GM18517 (cell line): Measurements from ENCODE around the gene MICAL2.

Source experiments
- ATAC-seq: cut with Tn5 transposase; IDR thresholded peaks from one replicate; pipeline ENCODE4 v1.9.1; 2021; ENCODE audit warnings: mild to moderate bottlenecking, moderate library complexity; ENCODE audit not compliant: unreplicated experiment

Gene MICAL2

GRCh38 chr11:12280199-12280837, 169.9 kb downstream of the MICAL2 start:
- no peak for ATAC-seq

- no peak for ATAC-seq
These were observed 170.6 kb downstream of the MICAL2 start for GRCh38 chr11:12280838-12281565.

- ATAC-seq = peak; percentile 49
These were observed 171.4 kb downstream of the MICAL2 start for GRCh38 chr11:12281571-12282478.

- no peak for ATAC-seq
These were observed 172.3 kb downstream of the MICAL2 start for GRCh38 chr11:12282676-12283075.

GRCh38 chr11:12284316-12285050, 174.1 kb downstream of the MICAL2 start:
- no peak for ATAC-seq

GRCh38 chr11:12285106-12285505, 174.7 kb downstream of the MICAL2 start:
- ATAC-seq = no peak

GRCh38 chr11:12285811-12286222, 175.4 kb downstream of the MICAL2 start:
- no peak for ATAC-seq

GRCh38 chr11:12286606-12287005, 176.2 kb downstream of the MICAL2 start:
- ATAC-seq = no peak

GRCh38 chr11:12287009-12287373, 176.6 kb downstream of the MICAL2 start:
- ATAC-seq = no peak

GRCh38 chr11:12287374-12288211, 177.2 kb downstream of the MICAL2 start:
- ATAC-seq = no peak

GRCh38 chr11:12288212-12288930, 178.0 kb downstream of the MICAL2 start:
- no peak for ATAC-seq

- no peak for ATAC-seq
These were observed 178.7 kb downstream of the MICAL2 start for GRCh38 chr11:12288931-12289666.

- no peak for ATAC-seq
These were observed 179.5 kb downstream of the MICAL2 start for GRCh38 chr11:12289667-12290476.

GRCh38 chr11:12290477-12290922, 180.1 kb downstream of the MICAL2 start:
- ATAC-seq = no peak

- no peak for ATAC-seq
These were observed 180.9 kb downstream of the MICAL2 start for GRCh38 chr11:12291313-12291712.

- no peak for ATAC-seq
These were observed 181.4 kb downstream of the MICAL2 start for GRCh38 chr11:12291766-12292165.

- ATAC-seq = no peak
These were observed 182.4 kb downstream of the MICAL2 start for GRCh38 chr11:12292766-12293165.

- no peak for ATAC-seq
These were observed 183.1 kb downstream of the MICAL2 start for GRCh38 chr11:12293486-12293885.
